HG03571 (cell line): ENCODE data around the gene CHST11.
A peak's percentile ranks its signal among the peaks of the same experiment; 100 is the strongest.

Experiments
- ATAC-seq: cut with Tn5 transposase; IDR thresholded peaks from one replicate; pipeline ENCODE4 v1.9.1; 2021; ENCODE audit not compliant: unreplicated experiment

The CHST11 gene

DNA sequence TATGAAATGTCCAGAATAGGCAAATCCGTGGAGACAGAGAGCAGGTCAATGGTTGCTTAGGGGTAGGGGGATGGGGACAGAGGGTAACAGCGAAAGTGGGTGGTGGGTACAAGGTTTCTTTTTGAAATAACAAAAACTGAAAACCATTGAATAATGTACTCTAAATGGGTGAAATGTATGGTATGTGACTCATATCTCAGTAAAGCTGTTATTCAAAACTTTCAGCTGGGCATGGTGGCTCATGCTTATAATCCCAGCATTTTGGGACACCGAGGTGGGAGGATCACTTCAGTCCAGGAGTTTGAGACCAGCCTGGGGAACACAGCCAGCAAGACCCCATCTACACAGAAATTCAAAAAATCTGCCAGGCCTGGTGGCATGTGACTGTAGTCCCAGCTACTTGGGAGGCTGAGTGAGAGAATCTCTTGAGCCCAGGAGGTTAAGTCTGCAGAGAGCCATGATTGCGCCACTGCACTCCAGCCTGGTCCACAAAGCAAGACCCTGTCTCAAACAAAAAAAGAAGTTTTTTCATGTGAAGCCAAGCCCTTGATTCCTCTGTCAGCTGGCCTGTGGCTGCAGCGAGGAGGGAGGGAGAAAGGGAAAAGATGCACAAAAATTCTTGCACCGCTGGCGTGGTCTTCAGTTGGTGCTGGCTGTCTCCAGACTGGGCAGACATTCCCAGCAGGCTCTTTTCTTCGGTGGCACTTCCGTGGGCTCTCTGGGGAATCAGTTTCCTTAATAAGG lies 253.1 kb downstream of the CHST11 start:
- ATAC-seq, result no peak

DNA sequence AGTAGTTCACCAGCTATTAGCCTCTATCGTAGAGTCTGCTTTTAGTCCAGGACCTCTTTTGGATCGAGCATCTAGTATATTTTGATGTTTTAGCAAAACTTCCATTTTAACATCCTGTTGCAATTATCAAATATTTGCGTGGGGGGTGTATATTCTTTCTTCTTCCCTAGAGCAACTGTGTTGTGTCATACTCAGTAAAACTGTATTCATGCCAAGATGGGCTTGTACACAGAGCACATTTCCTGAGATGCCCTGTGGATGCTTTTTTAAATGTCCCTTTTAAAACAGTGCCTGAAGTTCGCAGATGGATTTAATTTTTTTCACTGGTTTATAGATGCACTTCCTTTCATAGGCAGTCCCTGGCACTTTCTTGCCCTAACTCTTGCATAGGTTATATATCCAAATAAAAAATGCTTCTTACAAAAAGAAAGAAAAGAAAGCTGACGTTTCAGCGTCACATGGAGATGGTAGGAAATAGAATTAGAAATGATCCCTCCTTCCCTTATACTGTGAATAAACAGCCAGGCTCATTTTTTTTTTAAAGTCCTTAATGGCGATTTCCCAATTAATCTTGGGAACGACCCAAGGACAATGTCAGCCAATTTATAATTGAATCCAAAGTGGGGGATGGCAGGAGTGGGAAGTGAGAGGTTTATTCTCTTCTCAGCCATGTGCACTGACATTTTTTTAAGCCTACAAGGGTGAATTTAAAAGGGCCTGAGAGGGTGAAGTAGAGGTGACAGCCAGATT lies 254.4 kb downstream of the CHST11 start:
- ATAC-seq, result no peak

DNA sequence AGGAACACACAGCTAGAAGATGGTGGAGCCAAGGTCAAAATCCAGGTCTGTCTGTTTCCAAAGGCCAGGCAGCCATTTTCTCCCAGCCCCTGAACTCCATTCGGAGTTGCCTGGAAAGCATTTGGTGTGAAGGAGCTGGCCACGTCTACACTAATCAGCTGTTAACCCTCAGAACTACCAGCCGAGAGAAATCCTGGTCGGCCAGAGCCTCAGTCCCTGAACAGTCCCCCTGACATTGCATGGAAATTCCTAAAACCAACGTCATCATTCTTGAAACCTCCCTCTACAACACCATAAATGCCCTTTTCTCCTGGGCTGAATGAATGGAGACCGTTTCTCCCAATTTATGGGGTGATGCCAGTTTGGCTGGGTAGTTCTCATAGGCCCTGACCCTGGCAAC lies 255.7 kb downstream of the CHST11 start:
- ATAC-seq, result no peak

DNA sequence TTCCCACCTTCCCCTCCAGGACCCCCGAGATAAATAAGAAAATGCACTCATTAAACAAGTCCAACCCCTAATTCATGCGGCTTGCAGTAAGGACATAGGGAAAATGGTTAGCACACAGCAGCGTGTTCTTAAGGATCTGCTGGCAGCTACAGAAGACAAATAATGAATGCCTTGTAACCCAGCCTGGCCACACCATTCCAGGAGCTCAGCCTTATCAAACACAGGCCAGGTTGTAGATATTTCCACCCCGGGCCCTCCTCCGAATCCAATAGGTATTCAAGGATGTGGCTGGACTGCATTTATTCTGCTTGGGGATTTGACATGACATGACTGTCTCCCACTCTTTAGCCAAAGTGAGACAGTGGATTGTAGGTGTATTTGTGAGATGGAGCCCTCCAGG lies 256.2 kb downstream of the CHST11 start:
- no peak for ATAC-seq

DNA sequence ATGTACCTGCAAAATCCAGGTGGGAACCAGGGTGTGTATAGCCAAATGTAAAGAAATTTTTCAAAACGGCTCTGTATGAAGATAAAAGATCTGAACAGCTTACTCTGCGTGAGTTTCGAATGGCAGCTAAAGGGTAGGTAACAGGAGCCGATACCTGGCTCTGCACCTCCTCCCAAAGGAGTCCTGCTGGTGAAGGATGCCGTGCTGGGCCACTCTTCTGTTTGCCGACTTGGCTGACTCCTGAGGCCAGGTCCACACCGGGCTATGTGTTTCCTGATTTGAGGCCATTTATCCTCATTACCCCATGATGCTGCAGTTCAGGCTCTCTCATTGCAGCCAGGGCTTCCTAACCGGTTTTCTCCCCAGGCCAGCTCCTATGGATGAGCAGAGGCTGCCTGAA lies 256.7 kb downstream of the CHST11 start:
- no peak for ATAC-seq

DNA sequence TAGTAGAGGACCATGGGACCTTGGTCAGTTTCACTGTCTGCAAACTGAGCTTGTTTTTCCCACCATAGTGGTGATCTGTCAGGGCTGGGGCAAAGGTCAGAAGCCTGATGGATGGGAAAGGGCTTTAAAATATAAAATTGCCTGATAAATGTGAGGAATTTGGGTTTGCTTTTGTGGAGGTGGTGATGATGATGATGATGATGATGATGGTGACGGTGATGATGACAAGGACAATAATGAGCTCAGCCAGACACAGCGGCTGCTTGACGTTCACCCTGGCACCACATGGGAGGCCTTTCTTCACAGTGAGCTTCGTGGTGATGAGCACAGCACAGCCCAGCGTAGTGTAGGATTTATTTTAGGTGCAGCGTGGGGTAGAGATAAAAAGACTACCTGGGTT lies 257.6 kb downstream of the CHST11 start:
- ATAC-seq, result no peak

DNA sequence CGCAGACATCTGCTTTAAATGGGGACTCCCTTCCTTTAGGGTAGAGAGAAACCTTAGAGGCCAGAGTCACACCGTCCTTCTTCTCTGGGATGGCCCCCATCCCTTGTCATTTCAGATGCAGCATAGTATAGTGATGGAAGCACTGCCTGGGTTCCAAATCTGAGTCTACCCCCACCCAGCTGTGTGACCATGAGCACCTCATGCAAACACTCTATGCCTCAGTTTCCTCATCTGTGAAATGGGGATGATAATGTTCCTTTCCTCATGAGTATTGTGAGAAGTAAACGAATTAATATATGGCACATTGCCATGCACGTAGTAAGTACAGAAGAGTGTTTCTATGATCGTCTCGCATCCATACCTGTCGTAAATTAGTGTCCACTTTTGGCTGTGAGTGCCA lies 259.4 kb downstream of the CHST11 start:
- ATAC-seq, result no peak

DNA sequence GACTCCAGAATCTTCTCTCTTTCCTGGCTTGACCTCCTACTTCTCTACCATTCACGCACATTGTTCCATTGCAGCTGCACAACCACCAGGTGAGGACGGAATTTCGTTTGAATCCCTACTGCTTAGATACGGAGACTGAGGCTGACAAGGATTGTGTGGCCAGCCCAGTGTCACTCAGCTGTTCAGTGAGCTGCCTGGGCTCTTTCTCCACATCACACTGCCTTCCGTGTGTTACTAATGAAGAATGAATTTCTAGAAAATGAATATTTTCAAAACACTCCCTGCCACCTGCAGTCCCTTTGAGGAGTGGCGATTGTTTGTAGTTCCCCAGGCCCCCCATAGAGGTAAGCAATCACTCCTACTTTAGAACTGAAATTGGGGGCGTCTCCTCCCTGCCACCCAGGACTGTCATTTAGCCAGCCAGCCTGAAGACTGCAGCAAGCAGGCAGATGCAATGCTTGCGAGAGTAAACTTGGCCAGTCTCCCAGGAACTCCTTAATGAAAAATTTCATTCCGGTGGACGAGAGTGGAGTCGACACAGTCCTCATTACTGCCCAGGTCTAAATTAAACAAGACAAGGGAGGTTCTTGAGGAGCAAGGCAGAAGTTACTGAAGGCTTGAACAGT lies 261.7 kb downstream of the CHST11 start:
- no peak for ATAC-seq

DNA sequence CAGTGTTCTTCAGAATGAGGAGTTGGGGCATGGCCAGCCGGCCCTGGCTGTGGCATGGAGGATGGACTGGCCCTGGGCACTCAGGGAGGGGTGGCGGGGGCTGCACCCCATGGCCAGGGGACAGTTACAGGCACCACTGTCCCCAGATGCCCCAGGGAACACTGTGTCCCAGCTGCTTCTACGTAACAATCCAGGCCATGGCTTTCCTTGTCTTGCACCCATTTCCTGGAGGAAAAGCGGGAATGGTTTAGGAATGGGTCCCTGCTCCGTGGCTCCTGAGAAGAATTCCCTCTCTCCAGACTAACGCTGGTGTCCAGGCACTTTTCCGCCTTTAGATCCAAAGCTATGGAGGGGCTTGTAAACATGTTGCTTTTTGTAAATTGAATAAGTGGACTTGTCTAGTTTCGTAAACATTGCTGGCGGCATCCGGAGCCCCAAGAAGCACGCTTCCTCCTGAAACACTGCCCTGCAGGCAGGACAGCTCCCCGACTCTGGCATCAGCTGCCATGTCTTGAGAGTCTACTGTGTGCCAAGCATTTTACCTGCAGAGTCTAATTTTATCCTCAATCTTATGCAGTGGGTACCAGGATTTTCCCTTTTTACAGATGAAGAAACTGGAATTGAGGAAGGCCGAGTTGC lies 263.1 kb downstream of the CHST11 start:
- ATAC-seq, result no peak

DNA sequence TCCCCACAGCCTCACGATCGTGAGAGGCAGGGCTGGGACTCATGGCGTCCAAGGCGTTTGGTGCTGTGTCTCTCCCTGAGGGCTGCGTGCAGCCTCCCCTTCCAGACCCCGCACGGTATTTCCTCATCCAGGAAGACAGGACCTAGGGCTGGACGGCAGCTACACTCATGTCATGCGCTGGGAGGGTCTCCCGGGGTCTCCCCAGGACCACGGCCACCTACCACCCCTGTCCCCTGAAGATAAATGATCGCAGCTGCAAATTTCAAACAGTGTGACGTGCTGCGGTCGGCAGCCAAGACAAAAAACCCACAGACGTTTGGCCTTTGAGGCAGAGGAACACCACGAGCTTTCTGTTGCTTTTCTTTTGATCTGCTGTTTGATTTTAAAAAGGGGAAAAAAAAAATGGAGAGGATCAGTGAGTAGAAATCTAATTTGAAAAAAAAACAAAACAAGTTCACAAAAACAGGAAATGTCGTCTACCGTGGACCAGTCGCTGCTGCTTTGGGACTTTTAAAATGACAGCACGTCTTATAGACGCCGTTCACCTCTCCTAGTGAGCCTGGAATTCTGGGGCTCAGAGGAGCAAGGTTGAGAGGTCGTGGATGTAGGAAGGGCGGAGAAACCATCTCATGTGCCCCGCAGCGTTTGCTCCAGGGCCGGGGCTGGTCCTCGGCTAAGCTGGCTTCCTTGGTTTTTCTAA lies 263.7 kb downstream of the CHST11 start:
- ATAC-seq, result no peak

DNA sequence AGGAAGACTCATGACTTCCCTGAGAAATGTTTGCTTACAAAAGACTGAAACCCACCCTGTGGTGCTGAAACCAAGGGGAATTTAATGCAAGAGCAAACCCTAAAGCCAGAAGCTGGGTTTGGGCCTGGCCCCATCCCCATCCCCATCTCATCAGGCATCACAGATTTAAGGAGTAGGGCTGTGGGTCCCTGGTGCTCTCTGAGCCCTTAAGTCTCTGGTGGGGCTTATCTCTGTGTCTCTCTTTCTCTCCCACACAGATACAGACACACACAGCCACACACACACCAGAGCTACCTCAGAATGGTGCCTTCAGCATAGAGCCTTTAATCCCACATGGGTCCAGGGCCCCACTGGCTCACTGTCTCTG lies 264.3 kb downstream of the CHST11 start:
- no peak for ATAC-seq

DNA sequence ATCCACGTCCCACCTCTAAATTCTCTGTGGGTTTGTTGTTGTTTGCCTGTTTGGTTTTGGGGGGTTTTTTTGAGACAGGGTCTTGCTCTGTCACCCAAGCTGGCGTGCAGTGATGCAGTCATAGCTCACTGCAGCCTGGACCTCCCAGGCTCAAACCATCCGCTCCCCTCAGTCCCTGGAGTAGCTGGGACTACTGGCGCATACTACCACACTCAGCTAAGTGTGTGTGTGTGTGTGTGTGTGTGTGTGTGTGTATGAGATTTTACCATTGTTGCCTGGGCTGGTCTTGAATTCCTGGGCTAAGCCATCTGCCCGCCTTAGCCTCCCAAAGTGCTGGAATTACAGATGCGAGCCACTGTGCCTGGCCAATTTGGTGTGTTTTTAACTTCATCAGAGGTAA lies 265.2 kb downstream of the CHST11 start:
- no peak for ATAC-seq

DNA sequence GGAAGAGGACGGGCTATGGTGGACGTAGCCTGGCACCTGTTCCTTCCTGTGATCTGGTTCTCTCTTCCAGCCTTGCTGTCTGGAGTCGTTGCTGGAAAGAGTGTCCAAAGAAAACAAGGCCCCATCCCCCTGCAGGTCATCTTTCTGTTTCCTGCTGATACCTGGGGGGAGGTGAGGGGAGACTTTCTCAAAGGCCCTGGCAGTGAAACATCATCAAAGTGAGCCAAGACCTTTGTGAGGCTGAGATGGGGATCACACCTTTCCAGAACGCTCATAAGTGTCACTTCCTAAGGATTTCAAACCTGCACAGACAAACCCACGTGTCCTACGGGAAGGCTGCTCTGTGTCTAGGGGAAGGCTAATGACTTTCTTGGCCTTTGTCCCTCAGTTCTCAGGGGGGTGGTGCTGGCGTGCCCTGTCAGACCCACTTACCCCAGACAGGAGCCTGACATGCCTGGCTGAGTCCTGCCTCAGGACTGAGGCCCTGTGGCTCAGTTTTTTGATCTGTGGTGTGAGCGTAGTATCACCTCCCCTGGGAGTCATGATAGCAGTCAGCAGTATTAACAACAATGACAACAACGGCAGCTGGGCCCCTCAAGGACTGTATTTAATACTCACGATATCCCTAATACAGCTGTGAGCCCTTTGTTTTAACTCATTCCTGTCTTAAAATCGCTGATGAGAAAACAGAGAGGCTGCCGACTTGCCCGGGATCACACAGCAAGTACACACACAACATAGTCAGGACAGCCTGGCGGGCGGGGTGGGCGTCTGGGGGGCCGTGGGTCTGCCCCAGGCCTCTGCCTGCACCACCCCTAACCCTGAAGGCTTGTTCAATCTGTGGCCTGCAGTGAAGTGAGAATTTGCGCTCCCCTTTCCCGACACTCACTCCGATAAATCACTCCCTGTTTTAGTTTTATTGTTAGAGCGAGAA lies 266.1 kb downstream of the CHST11 start:
- ATAC-seq, result peak; percentile 62

DNA sequence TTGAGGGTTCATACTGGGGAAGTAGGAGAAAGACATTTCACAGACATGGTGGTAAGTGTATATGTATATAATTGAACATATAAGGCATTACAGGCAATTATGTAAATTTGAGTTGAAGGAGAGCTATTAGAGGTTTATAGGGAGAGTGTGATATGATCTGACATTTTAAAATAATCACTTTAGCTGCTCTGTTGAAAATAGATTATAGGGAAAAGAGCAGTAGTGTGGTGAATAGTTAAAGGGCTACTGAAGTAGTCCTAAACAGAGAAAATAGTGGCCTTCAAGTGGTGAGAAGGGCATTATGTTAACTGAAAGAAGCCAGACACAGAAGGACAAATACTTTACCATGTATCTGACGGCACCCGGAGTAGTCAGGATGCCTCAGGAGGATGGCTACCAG lies 267.1 kb downstream of the CHST11 start:
- ATAC-seq, result no peak

DNA sequence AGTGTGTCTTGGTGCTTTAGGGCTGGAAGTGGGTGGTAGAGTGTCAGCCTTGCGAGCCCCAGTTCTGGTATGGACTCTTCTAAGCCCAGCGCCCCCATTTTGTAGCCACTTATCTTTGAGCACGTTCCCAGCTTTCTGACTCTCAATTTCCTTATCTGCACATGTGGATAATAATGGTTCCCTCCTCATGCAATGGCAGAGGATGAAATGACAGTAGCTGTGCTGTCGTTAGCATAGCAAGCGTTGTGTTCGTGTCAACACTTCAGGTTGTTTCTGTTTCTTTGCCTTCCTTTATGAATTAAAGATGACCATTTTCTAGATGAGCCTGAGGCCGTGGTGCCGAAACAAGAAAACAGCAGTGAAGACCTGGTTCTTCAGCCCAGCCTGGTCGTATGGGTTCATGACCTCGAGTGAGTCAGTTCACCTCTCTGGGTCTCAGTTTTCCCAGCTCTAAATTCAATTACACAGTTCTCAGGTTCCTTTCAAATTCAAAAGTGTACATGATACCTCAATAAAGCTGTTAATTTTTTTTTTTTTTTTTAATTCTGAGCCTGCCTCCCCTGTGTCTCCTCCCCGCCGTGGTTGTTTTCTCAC lies 268.3 kb downstream of the CHST11 start:
- no peak for ATAC-seq

DNA sequence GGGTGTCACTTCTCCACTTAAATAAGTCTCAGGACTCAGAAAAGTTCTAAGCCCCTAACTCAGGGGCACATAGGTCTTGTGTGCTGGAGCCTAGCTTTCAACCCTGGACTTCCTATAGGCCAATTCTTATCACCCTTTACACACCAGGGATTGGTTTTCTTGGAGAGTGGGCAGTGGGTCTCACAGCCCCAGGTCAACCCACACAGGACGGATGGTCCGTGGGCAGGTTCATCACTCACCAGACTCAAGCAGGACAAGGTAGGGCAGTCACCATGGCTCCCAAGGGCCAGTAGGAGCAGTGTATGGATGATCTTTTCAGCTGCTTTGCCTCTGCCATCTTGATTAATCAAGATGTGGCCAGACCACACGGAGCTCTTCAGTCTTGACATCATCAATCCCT lies 268.9 kb downstream of the CHST11 start:
- no peak for ATAC-seq

DNA sequence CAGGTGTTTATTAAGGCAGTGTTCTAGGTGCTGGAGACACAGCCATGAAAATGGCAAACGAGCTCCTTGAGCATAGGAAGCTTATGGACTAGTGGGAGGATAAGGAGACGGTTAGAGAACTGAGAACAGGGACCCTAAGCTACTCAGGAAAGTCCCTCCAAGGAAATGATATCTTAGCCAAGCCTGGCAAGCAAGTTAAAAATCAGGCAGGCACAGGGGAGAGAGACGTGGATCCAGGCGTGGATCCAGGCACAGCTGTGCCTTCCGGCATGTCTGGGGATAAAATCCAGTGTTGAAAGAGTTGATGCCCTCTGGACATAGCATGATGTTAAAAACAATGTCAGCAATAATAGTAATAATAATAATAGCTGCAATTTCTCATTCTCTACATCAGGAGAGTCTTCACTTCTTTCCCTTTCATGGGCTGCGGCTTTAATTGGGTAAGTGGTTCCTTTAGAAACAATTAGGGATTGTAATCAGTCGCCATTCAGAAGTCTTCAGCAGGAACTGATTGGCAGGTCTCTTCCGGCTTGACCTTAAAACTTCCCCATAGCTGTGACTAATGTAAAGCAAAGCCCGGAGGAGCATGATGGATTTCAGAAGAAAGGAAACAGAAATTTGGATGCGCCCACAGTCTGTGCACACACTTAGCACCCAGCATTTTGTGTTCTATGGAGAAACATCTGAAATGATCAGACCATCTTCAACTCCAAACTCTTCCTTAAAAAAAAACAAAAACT lies 271.1 kb downstream of the CHST11 start:
- no peak for ATAC-seq

DNA sequence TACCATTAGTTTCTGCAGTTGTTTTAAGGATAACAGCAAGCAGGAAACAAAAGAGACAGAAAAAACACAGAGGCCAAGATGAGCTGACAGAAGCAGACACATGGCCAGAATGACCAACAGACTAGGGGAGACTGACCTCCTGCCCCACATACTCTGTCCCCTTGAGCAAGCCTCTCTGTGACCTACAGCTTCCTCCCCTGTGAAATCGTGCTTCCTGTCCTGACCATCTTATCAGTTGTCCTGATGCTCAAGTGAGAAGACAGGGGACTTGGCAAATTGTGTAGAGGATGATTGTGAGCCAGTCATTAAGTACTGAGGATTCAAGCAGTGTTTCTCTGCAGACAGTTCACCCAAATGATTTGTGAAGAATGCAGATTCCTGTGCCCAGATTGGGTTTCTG lies 272.3 kb downstream of the CHST11 start:
- ATAC-seq, result no peak
